ENCODE measurements around the gene C4orf17.

The C4orf17 gene

GRCh38 chr4:99504804-99505502 is 5.9 kb upstream of the C4orf17 start:
- no peaks in the 10 kb centered on the region for H3F3A ChIP-seq (ENCODE audit: low read depth)
- H3K4me1 ChIP-seq (ENCODE audit: insufficient read depth, low read length, poor library complexity, severe bottlenecking): no peaks in the 10 kb centered on the region
- no peak overlapping the region for H3K4me2 ChIP-seq (ENCODE audit: low read depth, low read length, poor library complexity, severe bottlenecking)

GRCh38 chr4:99506781-99507180 is 4.0 kb upstream of the C4orf17 start:
- no peaks in the 10 kb centered on the region for H3K9me3 ChIP-seq (ENCODE audit: insufficient read depth, low read depth, low read length)
- H3F3A ChIP-seq (ENCODE audit: low read depth): no peaks in the 10 kb centered on the region
- H3K4me1 ChIP-seq (ENCODE audit: insufficient read depth, low read length, poor library complexity, severe bottlenecking): no peaks in the 10 kb centered on the region
- no peak overlapping the region for H3K4me3 ChIP-seq (ENCODE audit: low read length, poor library complexity, severe bottlenecking)
- TF ChIP-seq CTCF (conservative IDR thresholded peaks at IDR 0.05; ENCODE audit: low read length) (no peak), EZH2phosphoT487 (IDR thresholded peaks at IDR 0.05; ENCODE audit: borderline replicate concordance) (no peak)
- H4K20me1 ChIP-seq (ENCODE audit: insufficient read depth, low read length, poor library complexity, severe bottlenecking): no peaks in the 10 kb centered on the region
- H3K27me3 ChIP-seq (ENCODE audit: insufficient read depth, low read length, poor library complexity, severe bottlenecking): no peaks in the 10 kb centered on the region
- H3K4me2 ChIP-seq (ENCODE audit: low read depth, low read length, poor library complexity, severe bottlenecking): no peak overlapping the region
- H3K36me3 ChIP-seq (ENCODE audit: insufficient read depth, low read length): no peaks in the 10 kb centered on the region
- no peaks in the 10 kb centered on the region for H3K79me2 ChIP-seq (ENCODE audit: insufficient read depth, low read length)
- H3K9me2 ChIP-seq (replicated peaks; ENCODE audit: low read depth, low read length): no peaks in the 10 kb centered on the region
- no peak overlapping the region for H2AFZ ChIP-seq (ENCODE audit: low read length)
- H3K9ac ChIP-seq (ENCODE audit: low read depth, low read length, poor library complexity, severe bottlenecking): no peak overlapping the region

More at GRCh38 chr4:99504804-99505502, 5.9 kb upstream of the C4orf17 start:
- Histone ChIP-seq H3K9ac (ENCODE audit: low read depth, low read length, poor library complexity, severe bottlenecking) (no peak overlapping the region), H3K9me3 (ENCODE audit: insufficient read depth, low read depth, low read length) (no peaks in the 10 kb centered on the region), H3K27me3 (ENCODE audit: insufficient read depth, low read length, poor library complexity, severe bottlenecking) (no peaks in the 10 kb centered on the region), H3K79me2 (ENCODE audit: insufficient read depth, low read length) (no peaks in the 10 kb centered on the region), H3K9me2 (replicated peaks; ENCODE audit: low read depth, low read length) (no peaks in the 10 kb centered on the region), H2AFZ (ENCODE audit: low read length) (no peak overlapping the region), H3K36me3 (ENCODE audit: insufficient read depth, low read length) (no peaks in the 10 kb centered on the region), H3K4me3 (ENCODE audit: low read length, poor library complexity, severe bottlenecking) (no peak overlapping the region), H4K20me1 (ENCODE audit: insufficient read depth, low read length, poor library complexity, severe bottlenecking) (no peaks in the 10 kb centered on the region)
- TF ChIP-seq CTCF (conservative IDR thresholded peaks at IDR 0.05; ENCODE audit: low read length): no peak
- no peak for TF ChIP-seq EZH2phosphoT487 (IDR thresholded peaks at IDR 0.05; ENCODE audit: borderline replicate concordance)

- no peak for TF ChIP-seq CTCF (conservative IDR thresholded peaks at IDR 0.05; ENCODE audit: low read length)
- no peak for TF ChIP-seq EZH2phosphoT487 (IDR thresholded peaks at IDR 0.05; ENCODE audit: borderline replicate concordance)
- no peaks in the 10 kb centered on the region for H4K20me1 ChIP-seq (ENCODE audit: insufficient read depth, low read length, poor library complexity, severe bottlenecking)
- no peaks in the 10 kb centered on the region for H3K4me1 ChIP-seq (ENCODE audit: insufficient read depth, low read length, poor library complexity, severe bottlenecking)
- no peak overlapping the region for H2AFZ ChIP-seq (ENCODE audit: low read length)
- no peaks in the 10 kb centered on the region for H3K27me3 ChIP-seq (ENCODE audit: insufficient read depth, low read length, poor library complexity, severe bottlenecking)
- no peaks in the 10 kb centered on the region for H3K9me3 ChIP-seq (ENCODE audit: insufficient read depth, low read depth, low read length)
- H3K79me2 ChIP-seq (ENCODE audit: insufficient read depth, low read length): no peaks in the 10 kb centered on the region
- no peak overlapping the region for H3K4me3 ChIP-seq (ENCODE audit: low read length, poor library complexity, severe bottlenecking)
- H3K9ac ChIP-seq (ENCODE audit: low read depth, low read length, poor library complexity, severe bottlenecking): no peak overlapping the region
- no peaks in the 10 kb centered on the region for H3F3A ChIP-seq (ENCODE audit: low read depth)
- H3K9me2 ChIP-seq (replicated peaks; ENCODE audit: low read depth, low read length): no peaks in the 10 kb centered on the region
- H3K4me2 ChIP-seq (ENCODE audit: low read depth, low read length, poor library complexity, severe bottlenecking): no peak overlapping the region
- no peaks in the 10 kb centered on the region for H3K36me3 ChIP-seq (ENCODE audit: insufficient read depth, low read length)
Measured at GRCh38 chr4:99507349-99507748, 3.5 kb upstream of the C4orf17 start.
